NCI-H1092 treated with DMSO at 0.1 percent for 48 hours (cell line): ENCODE measurements around the gene GUCY1A1.
A peak's percentile ranks its signal among the peaks of the same experiment; 100 is the strongest.

Source experiments
- DNase-seq: peaks from one replicate; lab custom pipeline; 2025; lab: John Stamatoyannopoulos, UW

GUCY1A1 gene

GRCh38 chr4:155738548-155738947, 71.9 kb downstream of the GUCY1A1 start:
- no peak for DNase-seq

GRCh38 chr4:155741546-155741945, 74.9 kb downstream of the GUCY1A1 start:
- DNase-seq, result no peak

DNA sequence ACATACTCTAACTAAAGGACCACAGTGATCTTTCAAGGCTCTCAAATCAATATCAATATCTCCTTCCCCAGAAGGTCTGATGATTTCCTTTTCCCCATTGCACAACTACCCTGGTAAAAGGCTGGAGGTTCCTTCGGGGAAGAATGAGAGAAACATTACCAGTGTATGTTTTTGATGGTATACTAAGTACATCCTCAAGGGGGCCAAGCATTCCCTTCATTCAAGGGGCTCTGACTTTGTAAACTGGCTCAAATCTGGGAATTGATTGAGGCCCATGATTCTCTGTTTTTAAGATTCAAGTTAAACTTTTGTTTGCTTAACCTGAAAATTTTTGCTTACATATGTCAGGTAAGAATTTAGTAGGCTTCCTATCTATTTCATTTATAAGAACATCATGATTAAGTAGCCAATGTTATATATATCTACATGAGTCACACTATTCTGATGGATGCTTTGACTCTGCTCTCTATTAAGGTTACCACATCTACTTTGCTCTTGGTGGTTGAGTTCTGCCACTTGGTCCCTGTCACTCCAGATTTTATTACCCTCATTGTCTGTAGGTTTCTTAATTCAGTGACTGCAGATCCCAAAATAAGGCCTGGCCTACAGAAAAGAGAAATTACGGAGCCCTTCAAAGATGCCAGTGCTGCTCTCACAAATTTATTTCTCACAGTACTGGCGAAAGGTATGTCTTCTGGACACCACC, 75.8 kb downstream of the GUCY1A1 start:
- DNase-seq, result no peak

DNA sequence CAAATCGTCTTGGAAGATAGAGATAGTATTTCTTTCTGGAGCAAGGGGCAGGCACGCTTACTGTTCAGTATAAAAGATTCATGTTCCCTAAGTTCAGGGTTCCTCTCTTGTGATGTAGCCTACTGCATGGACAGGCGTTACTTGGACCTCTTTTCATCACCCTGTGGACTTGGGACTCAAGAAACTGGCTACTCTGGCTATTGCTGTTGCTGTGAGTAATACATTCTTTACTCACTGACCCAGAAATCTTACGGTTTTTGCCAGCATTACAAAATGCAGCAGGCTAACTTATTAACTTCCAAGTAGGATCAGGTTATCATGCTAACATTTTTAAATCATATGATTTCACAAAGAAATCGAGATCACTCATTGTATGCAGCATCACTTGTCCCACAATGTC, 79.3 kb downstream of the GUCY1A1 start:
- no peak for DNase-seq

GRCh38 chr4:155748039-155748438, 81.4 kb downstream of the GUCY1A1 start:
- no peak for DNase-seq

- no peak for DNase-seq
Measured at GRCh38 chr4:155749041-155749440, 82.4 kb downstream of the GUCY1A1 start.

GRCh38 chr4:155751569-155751968, 84.9 kb downstream of the GUCY1A1 start:
- DNase-seq, result no peak

- DNase-seq, result no peak
Measured at GRCh38 chr4:155757745-155758265, 91.2 kb downstream of the GUCY1A1 start.

GRCh38 chr4:155758481-155759371, 92.1 kb downstream of the GUCY1A1 start, which contains the start of gene GUCY1B1:
Gene GUCY1B1, plus strand, starts transcription at chr4:155759021. Its CDS starts 120 bp downstream, at chr4:155759141.
- DNase-seq, result peak; percentile 3

- DNase-seq, result no peak
Measured at GRCh38 chr4:155759372-155760252, 93.0 kb downstream of the GUCY1A1 start.

DNA sequence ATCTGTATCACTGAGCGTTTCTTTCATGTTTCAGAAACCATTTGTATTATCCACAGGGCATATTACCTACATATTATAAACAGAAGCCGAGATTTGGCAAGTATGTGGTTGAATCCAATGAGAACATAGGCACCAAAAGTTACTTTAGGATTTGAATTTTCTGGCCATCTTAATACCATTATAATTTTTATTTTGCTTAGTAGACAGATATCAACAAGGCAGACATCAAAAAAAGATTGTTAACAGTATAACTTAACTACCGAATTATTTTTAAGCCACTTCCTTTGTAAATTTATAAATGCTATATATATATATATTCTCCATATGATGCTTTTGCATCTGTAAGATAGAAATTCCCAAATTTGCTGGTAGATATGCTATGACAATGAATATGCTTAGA, 94.4 kb downstream of the GUCY1A1 start:
- no peak for DNase-seq

- no peak for DNase-seq
Measured at GRCh38 chr4:155761916-155762315, 95.3 kb downstream of the GUCY1A1 start.

GRCh38 chr4:155762334-155762733, 95.7 kb downstream of the GUCY1A1 start:
- DNase-seq, result no peak

DNA sequence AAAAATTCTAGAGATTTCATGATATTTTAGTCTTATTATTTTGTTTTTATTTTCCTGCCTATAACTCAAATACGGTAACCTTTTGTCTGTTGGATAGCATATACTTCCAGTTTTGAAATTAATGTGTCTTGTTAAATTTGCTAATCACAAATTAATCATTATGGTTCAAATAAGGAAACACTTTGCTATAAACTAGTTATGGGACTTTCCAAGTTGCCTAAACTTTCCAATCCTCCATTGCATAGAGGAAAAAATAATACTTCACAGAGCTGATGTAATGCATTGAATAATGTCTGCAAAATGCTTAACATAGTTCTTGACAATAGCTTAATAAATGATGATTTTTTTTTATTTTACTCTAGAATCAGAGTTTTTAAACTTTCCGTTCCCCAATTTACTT, 96.9 kb downstream of the GUCY1A1 start:
- DNase-seq, result no peak

GRCh38 chr4:155765149-155765548, 98.5 kb downstream of the GUCY1A1 start:
- DNase-seq, result no peak

GRCh38 chr4:155766622-155767021, 100.0 kb downstream of the GUCY1A1 start:
- no peak for DNase-seq

DNA sequence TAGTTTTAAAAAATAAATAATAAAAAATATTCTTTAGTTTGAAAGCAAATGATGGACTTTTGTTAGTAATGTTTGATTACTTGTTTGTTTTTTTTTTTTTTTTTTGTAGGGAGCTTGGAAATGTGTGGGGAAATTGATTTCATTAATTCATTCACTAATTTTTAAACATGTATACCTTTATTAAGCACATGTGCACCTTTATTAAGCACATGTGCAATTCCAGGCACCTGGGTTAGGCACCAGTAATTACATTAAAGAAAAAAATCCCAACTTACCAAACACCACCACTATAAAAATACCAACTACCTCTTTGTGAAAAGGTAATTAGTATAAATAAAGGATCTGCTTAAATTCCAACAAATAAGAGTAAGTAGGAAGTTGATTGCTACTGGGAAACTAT, 101.7 kb downstream of the GUCY1A1 start:
- DNase-seq, result no peak

- no peak for DNase-seq
Measured at GRCh38 chr4:155769090-155769489, 102.4 kb downstream of the GUCY1A1 start.

DNA sequence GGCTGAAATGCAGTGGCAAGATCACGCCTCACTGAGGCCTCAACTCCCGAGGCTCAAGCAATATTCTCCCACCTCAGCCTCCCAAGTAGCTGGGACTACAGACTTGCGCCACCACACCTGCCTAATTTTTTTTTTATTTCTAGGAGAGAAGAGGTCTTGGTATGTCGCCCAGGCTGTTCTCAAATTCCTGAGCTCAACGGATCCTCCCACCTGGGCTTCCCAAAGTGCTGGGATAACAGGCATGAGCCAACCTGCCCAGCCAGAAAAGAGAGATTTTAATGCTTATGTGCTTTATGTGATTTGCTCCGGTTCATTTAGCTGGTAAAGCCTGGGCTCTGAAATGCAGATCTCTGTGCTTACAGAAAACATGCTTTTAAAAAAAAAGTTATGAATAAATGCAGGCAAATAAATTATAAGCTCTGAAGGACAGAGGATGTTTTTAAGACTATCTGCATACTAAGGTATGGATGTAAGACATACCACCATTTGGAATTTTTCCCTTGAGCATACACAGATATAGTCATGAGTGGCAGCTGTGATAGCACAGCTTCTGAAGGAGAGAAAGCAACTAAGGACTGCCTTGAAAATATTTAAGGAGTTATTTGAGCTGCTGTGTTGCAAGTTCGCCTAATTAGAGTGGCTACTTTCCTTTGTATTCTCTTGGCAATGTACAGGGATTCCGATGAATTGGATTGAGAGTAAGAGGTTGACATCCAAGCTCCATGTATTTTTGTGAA, 106.0 kb downstream of the GUCY1A1 start:
- DNase-seq, result no peak

DNA sequence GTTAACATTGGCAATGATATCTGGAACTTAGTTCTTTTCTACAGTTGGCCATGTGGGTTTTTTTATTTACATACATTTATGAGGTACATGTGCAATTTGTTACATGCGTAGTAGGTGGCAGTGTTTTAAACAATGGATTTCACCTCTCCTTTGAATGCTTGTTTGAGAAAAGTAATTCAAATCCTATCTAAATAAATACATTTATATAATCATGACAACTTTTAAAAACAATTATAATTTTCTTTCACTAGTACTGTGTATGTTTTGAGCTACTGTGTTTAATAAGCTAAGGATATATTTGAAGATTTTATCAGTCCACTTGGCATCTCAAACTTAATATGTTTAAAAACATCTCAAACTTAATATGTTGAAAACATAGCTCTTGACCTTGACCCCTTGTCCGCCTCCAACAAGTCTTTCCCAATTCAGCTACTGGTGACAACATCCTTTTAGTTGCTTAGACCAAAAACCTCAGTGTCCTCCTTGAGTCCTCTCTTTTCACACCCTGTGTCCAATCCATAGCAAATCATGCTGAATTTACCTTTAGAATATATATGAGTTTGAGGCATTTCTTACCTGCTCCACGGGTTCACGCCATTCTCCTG, 106.7 kb downstream of the GUCY1A1 start:
- DNase-seq, result no peak

DNA sequence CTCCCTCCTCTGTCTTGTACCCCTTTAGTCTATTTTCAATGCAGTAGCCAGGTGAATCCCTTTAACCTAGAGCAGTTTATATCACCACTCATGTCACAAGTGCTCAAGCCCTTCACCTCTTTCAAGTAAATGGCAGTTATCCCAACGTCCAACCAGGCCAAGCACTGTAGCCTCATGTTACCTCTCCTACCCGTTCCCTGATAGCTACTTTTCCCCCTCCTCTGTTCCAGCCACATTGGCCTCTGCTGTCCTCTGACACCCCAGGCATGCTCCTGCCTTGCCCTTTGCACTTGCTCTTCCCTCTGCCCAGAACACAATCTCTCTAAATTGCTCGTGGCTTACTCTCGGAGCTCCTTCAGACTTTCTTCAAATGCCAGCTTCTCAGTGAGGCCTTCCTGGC, 107.4 kb downstream of the GUCY1A1 start:
- no peak for DNase-seq
